Measurements from ENCODE around the gene SMPX.

SMPX gene

DNA sequence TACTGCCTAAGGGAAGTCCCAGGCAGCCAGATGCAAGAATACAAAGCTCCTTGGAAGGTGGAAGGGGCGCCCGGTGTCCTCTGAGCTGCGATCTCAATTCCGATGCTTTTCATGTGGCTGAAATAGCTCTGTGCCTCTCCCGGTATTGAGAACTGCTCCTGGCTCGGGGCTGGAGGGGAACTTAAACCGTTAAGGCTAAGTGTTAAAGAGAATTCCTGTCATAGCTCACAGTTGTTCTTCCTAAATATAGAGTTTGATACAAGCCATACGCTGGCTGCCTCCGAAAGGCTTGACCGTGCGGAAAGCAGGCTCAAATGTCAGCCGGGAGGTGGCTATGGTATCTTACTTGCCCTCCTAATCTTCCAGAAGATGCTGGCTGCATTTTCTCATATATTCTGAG, at the start of gene SMPX:
Gene SMPX, minus strand, starts transcription at position 157 of the 400 bp plus-strand sequence. CDS start 3,826 bp downstream, outside the sequence.
- no peak for DNase-seq (ENCODE audit: low spot score)
- TF ChIP-seq CTCF (IDR thresholded peaks at IDR 0.05; ENCODE audit: extremely low read depth, missing control alignments) = no peak

GRCh38 chrX:21806691-21807090, 48.8 kb upstream of the SMPX start:
- no peak for TF ChIP-seq CTCF (IDR thresholded peaks at IDR 0.05; ENCODE audit: extremely low read depth, missing control alignments)
- DNase-seq (ENCODE audit: low spot score) = no peak

- DNase-seq (ENCODE audit: low spot score) = no peak
- TF ChIP-seq CTCF (IDR thresholded peaks at IDR 0.05; ENCODE audit: extremely low read depth, missing control alignments) = no peak
Measured at GRCh38 chrX:21802839-21803238, 44.9 kb upstream of the SMPX start.

GRCh38 chrX:21802054-21802670, 44.2 kb upstream of the SMPX start:
- TF ChIP-seq CTCF (IDR thresholded peaks at IDR 0.05; ENCODE audit: extremely low read depth, missing control alignments) = no peak
- DNase-seq (ENCODE audit: low spot score) = no peak

- TF ChIP-seq CTCF (IDR thresholded peaks at IDR 0.05; ENCODE audit: extremely low read depth, missing control alignments) = no peak
- no peak for DNase-seq (ENCODE audit: low spot score)
Measured at GRCh38 chrX:21800344-21800770, 42.4 kb upstream of the SMPX start.

- DNase-seq (ENCODE audit: low spot score) = no peak
- no peak for TF ChIP-seq CTCF (IDR thresholded peaks at IDR 0.05; ENCODE audit: extremely low read depth, missing control alignments)
Measured at GRCh38 chrX:21799767-21800166, 41.9 kb upstream of the SMPX start.

GRCh38 chrX:21798677-21799219, 40.8 kb upstream of the SMPX start:
- no peak for TF ChIP-seq CTCF (IDR thresholded peaks at IDR 0.05; ENCODE audit: extremely low read depth, missing control alignments)
- no peak for DNase-seq (ENCODE audit: low spot score)

Measured in GM20000 (cell line).